Activated naive CD8-positive, alpha-beta T cell treated with anti-CD3 and anti-CD28 coated beads, Interleukin-2, amount 50 U/mL, for 16 hours (primary cell): Measurements from ENCODE around the gene FYN.

Experiments
- DNase-seq: peaks from one replicate; pipeline ENCODE4 v3.0.0-alpha.2; 2020; ENCODE audit warnings: low read depth, low spot score

The FYN gene

DNA sequence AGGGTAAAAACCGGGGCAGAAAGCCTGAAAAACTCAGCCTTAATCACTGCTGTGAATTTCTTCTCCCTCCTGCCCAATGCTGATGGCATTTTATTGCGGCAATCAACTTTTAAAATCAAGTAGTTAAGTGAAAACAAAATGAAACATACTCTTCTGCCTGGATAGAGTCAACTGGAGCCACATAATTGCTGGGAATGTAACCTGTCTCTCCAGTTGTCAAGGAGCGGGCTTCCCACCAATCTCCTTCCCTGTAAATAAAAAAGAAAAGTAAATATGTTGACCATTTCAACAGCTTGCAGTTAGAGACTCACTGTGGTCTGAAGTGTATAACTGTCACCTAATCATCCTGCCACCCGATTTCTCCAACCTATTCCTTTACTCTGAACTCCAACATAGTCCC lies 165.5 kb downstream of the FYN start:
- DNase-seq: no peak

DNA sequence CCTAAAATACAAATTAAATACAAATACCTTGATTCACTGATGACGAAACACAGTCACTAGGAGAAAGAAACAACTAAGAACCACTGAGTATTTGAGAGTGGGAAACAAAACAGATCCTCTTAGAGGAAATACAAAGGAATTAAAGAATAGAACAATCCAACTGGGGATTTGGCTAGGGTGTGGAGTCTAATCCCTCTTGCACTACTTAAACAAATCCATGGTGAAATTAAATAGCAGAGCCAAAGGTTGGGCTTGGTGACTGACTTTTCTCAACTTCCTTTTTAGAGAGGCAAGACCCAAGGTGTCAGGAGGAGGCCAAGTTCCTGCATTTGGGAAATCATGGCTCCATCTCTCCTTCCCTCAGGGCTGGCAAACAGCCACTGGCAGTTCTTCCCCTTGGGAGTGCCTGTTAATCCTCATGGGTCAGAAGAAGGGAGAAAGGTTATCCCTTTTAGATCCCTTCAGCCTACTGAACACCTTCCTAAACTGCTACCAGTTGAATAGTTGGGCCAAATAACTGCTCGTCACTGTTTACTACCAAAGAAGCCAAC lies 166.3 kb downstream of the FYN start:
- DNase-seq: no peak

DNA sequence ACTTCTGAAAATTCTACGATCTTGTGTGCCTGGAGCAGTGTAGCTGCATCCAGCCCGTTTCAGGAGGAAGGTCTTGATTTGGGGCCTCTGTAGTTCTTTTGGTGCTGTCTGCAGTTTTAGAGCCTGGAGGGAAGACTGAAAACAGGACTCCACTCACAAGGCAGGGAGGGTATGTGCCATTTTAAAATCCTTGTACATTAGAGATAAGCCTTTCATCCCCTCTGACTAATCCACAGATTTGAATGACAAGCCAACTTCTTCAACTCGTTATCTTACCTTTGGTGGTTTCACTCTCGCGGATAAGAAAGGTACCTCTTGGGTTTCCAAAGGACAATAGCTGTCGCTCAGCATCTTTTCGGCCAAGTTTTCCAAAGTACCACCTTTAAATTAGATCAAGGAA lies 169.5 kb downstream of the FYN start:
- no peak for DNase-seq

DNA sequence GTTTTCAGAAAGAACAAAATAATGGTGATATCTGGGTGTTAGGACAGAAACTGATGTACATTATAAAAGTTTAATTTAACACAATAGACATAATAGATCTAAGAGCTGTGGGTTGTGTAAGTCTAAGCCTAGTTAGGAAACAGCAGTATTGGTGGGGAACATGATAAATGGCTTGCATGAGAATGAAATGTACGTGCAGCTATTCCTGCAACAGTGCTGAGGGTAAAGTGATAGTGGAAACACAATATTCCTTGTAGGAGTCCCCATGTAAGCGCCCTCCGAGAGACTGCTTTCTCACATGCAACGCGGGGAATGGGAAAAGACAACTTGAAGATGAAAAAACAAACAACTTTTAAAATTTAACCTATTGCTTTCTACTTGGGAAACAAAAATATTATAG lies 171.0 kb downstream of the FYN start:
- no peak for DNase-seq

DNA sequence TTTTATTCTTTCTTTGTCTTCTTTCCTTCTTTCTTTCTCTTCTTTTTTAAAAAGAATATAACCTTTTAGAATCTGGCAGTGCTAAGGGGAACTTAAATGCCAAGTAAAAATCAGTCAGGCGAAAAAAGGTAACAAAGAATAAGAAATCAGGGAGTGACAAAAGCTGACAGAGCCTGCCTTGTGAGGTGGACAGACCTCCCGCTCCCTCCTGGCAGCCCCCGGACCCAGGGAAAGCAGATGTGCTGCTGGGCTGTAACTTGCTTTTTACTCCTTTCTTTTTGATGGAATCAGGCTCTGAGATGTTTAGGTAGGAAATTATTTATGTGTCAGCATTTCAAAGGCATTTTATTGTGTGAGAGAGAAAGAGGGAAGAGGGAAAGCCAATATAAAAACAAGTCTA lies 172.1 kb downstream of the FYN start:
- DNase-seq: no peak

DNA sequence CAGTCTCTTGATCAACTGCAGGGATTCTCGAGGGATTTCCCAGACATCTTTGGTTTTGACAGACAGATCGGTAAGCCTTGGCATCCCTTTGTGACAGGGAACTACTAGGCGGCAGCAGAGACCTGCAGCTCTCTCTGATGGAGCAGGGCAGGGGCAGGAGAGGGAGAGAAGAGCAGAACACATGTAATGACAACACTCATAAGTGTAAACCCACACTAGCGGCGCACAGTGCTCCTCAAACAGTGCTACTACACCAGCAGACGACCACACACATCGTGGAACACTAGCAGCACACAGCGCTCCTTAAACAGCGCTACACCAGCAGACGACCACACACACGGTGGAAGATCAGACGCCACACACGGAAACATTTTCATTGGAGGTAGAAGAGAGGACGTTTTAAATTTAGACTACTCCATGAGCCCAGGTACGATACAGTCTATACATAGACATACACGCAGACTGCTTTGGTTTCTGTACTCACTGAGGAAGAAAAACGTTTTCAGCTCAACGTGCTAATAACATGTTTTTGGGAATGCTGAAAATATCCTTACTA lies 173.0 kb downstream of the FYN start:
- DNase-seq: no peak

DNA sequence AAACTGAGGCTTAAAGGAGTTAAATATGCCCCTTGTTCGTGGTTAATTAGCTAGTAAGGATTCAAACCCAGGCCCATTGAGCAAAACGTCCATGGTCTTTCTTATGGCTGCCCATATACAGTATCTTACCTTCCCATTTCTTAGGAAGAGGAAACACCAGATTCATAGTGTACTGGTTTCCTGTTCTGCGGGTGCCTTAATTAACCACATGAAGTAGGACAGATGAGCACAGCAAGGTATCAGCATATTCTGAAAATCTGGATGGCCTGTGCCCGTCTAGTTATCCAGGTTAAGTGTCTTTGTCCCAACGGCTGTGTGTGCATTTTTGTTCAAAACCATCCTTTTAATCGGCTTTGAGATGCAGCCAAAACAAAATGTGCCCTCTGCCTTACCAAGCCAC lies 174.1 kb downstream of the FYN start:
- no peak for DNase-seq

DNA sequence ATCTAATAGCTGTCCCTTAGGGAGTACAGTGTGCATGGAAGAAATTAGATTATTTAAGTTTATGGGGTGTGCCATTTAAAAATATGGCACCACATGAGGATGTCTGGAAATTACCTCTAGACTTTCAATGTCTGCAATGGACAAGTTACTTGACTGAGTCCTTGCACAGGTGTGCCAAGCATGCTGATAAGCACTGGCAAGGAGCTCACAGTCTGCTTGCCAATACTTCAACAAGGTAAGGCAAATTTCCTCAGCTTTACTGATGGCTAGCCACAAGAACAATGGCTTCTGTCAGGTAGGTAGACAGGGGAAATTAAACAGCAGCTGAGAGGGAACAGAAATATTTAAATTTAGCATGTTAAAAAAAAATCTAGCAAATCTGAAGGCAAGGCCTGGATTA lies 176.4 kb downstream of the FYN start:
- DNase-seq: no peak

DNA sequence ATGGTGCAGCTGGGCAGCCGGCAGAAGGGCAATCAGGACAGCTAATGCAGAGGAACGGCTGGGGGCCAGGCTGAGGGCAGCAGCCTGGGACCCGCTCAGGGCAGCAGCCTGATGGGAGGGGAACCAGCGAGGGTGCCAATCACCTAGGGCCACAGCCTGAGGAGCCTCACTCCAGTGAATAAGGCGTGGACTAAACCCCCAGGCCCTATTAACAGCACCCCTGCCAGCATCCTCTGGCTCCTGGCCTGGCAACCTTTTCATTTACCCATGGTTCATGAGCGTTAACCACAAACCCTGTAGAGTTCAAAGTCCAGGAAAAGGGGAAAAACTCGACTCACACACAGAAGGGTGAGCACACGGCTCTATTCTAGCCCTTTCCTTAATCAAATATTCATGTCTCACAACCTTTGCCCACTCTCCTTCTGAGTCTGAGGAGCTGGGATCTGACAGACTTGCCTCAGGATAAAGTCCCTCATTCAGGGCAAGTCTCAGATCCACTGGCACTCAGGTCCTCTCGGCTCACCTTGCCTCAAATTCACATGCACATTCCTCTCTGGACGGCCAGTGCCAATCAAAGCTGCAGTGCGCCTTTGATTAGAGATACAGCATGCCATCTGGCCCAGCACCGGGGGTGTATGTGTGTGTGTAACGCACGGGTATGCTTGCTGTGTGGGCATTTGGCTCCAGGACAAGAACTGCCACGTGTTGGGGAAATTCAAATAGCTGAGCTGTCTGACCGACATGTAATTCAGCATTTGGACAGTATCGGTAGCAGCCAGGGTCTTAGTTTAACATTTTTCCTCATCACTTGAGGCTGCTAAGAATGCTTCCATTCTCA lies 180.7 kb downstream of the FYN start:
- no peak for DNase-seq

DNA sequence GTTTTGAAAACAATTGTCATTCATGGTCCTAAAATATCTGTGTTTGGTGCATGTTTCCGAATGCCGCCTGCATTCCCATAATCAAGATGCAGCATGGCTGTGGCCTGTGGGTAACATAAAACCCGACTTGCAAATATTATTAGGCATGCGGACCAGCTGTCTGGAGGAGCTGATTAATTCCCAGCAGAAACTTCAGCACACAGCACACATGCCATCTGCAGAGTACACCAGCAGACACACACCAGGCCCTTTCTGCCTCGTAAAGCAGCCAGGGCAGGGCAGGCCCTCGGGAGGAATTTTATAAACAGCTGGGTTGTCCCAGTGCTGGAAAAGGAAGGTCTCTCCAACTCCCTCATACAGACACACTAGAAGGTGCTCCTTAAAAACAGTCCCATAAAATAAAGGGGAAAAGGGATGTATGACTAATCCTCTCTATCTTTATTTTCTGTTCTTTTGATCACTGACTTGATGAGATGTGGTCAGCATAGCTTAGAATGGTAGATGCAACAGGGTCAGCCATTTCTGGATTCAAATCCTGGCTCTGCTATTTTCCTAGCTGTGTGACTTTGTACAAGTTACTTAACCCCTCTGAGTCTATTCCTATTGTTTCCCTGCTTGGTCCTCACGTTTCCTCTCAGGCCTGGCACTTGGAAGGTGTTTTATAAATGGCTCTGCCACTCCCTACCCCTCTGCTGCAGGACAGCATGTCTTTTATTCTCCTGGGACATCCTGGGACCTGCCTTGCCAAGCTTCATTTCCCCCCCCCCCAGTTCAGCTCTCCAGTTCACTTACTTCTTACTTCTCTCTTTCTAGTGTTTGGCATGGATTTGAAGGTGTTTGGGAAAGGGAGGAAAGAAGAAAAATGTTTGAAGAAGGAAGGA lies 181.7 kb downstream of the FYN start:
- DNase-seq: no peak

DNA sequence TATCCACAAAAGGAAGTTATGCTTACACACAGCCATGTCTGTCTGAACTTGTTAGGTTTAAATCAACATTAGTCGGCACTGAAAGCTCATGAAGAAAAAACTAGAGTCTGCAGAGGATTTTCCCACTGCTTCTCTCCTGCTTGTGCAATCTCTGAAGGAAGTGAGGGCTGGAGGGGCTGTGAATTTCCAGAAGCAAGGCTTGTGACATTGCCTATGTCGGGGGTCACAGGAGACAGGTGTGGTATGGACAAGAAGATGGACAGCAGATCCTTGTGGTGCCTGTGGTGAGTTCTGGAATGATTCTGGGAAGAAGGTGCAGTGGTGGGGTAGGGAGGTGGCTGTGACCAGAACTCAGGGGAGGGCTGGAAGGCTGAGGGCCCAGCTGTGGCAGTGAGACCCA lies 183.3 kb downstream of the FYN start:
- no peak for DNase-seq

DNA sequence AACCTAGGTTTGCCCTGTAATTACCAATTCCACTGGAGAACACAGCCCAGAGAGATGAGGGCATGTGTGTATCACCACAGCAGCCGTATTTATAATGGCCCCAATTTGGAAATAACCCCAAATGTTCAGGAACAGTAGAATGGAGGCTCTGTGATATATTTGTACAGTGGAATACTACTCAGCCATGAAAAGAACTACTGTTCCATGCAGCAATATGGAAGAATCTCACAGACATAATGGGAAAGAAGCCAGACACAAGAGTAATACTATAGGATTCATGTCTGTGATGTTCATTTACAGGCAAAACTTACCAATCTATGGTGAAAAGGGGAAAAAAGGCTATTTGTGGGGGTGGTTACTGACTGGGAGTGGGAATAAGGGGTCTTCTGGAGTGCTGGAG lies 183.8 kb downstream of the FYN start:
- DNase-seq: no peak

DNA sequence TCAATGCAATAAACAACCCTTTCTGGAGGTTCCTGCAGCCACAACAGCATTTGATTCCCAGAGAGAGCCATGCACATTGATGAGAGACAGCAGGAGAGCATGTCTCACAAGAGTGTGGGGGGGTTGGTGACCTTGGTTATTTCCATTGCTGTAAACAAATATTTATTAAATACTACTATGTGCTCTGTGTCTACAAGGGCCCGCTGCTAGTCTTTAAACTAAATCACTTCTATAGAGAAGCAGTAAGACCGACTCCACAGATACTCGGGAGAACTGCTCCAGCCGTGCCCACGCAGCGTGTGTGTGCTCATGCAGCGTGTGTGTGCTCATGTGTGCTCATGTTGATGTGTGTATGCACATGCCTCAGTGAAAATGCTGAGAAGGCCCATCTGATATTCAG lies 184.9 kb downstream of the FYN start:
- DNase-seq: no peak

DNA sequence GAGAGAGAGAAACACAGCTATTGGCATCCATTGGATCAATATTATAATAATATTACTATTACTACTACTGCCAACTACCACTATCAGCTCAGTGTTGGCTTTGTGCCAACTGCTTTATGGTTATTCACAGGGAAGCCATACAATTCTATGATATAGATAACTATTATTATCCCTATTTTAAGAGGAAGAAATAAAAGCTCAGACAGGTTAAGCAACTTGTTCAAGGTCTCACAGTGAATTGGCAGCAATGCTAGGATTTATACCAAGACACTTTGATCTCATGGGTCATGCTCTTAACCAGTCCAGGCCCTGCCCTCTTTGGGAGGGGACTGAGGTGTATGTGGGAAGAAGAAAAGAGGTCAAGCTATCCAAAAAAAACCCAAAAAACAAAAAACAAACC lies 185.6 kb downstream of the FYN start:
- no peak for DNase-seq

DNA sequence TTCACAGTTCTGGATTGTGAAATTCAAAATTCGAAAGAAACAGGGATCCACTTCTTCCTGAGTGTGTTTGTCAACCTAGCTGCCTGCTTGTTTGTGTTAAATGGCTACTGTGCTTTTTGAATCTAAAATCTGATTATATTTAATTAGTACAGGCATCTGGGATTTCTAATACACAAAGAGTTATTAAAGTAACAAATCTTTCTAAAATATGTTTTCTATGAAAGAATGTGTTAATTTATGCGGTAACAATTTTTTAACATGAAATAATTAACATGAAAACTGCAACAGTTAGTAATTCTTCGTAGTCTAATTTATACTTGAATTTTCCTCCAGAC lies 186.4 kb downstream of the FYN start:
- no peak for DNase-seq

DNA sequence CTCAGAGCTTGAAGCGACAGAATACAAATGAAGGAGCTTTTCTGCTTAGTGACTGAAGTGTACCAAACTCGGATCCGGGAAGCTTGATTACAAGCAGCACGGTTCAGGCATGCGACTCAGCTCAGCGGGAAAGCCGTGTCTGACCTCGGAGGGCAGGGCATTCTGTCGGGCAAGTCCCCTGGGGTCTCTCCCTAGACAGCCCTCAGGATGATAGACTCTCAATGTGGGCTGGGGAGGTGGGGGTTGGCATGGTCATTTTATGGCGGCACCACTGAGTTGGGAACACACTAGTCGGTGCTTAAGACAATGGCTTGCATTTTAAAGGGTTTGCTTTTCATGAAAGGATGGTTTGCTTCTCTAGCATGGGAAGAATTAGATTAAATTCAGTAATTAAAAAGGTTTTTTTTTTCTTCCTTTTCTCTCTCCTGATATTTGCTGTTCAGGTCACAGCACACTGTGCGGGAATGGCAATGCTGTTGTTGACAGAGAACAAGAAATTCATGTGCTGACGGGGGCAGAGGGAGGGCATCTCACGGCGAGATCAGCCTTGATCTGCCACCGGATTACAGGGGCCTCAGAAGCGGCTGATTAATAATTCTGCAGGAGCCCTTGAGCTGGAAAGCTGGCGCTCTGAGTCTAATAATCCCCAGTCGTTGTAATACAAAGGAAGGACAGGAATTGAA lies 186.9 kb downstream of the FYN start:
- no peak for DNase-seq

DNA sequence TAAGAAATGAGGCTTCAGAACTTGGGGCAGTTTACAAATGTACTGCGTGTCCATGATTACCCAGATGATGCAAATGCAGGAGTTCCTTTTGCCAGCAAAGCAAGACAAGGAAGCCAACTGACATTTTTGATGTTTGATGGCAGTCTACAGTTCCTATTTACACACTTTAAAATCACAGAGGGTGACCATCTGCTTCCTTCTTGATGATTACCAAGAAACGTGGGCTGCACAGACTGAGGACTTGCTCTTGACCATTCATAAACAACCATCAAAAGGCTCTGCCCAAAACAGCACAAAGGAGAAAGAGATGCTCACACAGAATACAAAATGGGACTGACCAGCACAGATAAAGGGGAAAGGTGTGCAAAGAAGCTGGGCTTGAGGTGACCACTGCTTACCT lies 187.7 kb downstream of the FYN start:
- no peak for DNase-seq

DNA sequence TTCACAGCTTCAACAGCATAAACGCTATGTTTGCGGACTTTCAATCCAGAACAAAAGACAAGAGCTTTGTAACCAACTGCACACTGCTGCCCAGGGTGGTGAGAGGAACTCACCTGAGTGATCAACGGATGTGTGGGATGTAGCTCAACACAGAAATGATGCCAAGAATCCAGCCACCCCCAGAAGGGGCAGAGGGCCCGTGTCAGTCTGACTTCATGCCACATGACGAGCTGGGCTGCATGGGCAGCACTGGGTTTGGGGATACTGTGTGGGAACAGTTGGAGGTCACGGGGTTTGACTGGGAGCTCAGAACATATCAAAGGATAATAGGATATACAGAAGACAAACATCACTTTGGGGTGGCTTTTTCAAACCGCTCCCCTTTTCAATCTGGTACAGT lies 188.2 kb downstream of the FYN start:
- no peak for DNase-seq

DNA sequence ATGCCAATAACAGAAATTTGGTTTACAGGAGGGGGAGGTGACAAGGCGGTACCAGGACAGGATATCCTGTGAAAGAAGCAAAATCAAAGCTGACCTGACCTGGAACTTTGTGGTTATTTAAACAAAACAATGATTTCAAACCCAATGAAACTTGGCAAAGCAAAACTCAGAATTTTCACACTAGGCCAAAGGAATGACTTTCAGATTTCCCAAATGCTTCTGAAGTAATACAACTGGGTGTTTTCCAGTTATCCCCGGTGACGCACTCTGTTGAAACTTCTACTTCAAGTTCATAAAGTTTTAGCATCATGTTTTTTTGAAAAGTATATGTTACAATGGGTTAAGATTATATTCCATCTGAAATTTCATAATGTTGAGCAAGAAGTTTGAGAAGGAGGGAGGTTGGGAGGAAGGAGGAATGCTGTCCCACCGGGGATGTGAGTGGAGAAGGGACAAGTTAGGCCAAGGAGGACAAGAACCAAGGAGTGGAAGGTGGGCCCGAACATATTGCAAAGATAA lies 189.4 kb downstream of the FYN start:
- DNase-seq: no peak

DNA sequence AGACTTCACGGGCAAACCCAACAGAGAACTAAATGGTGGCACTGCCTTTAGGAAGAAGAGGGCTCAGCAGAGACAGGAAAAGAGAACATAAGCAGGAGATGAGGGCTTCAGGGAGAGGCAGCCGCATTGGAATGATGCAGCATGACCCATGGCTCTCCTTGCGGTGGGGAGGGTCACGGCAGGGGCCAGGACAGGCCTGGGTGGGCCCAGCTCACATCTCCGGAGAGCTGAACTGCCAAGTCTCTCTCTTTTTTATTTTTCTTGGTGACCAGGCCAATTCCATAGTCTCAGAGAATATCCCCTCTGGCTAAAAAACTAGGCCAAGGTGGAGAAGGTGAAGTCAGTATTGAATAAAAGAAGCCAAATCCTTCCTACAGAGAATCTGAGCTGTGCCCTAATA lies 190.1 kb downstream of the FYN start:
- no peak for DNase-seq

DNA sequence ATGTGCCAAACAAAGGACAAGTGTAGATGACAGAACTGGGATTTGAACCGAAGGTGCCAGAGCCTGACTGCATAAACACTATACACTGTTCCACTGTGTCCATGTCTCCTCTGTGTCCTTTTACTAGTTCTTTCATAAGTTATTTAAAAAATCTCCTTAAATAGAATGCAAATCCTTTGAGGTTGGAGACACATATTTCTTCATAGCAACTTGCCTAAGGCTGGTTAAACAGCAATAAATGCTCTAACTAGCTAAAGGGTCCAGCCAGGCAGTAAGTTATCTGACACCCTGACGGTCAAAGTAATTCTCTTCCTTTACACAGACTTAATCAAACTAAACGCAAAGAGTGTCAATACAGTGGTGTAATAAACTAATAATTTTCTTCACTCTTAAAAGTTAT lies 191.4 kb downstream of the FYN start:
- DNase-seq: no peak
